ENCODE data around the gene STIL.
"Not testable (repeated sequence)": the region's sequence is repeated elsewhere in the genome, so short reads cannot be mapped to it uniquely, and the experiment has no call there.

- TF ChIP-seq CTCF, MAX (IDR thresholded peaks at IDR 0.05; ENCODE audit: low read depth, low read length): not testable (repeated sequence)
These were observed 48.4 kb downstream of the STIL start for GRCh38 chr1:47265529-47265928.
